Suppressor macrophage (primary cell): ENCODE results near the gene CXCL10.
"Not testable (repeated sequence)": the region's sequence is repeated elsewhere in the genome, so short reads cannot be mapped to it uniquely, and the experiment has no call there.

ENCODE experiments used
- DNase-seq, 4 experiments: peaks; one replicate each; pipeline ENCODE4 v3.0.0-alpha.2; 2020 to 2022

Gene CXCL10

GRCh38 chr4:76028350-76028765 lies 5.1 kb upstream of the CXCL10 start:
- DNase-seq = peak; percentile 31 to 80 (median 56)

GRCh38 chr4:76024065-76024464 lies 768 bp upstream of the CXCL10 start:
- DNase-seq = peak in 1 of 4 experiments; percentile 7

GRCh38 chr4:76022677-76023076 lies 620 bp downstream of the CXCL10 start:
- no peak for DNase-seq

- DNase-seq = no peak
These were observed 1.3 kb downstream of the CXCL10 start for GRCh38 chr4:76022031-76022430.

- DNase-seq = no peak
These were observed 6.1 kb downstream of the CXCL10 start for GRCh38 chr4:76017056-76017686.

- DNase-seq = no peak
These were observed 6.9 kb downstream of the CXCL10 start for GRCh38 chr4:76016393-76016792.

GRCh38 chr4:76013540-76013939 lies 9.8 kb downstream of the CXCL10 start:
- DNase-seq = no peak

GRCh38 chr4:76012388-76012801 lies 10.9 kb downstream of the CXCL10 start:
- no peak for DNase-seq

- peak; percentile 59 to 77 (median 66) for DNase-seq
These were observed 11.5 kb downstream of the CXCL10 start for GRCh38 chr4:76011700-76012387.

GRCh38 chr4:76011018-76011670 lies 12.2 kb downstream of the CXCL10 start:
- DNase-seq = no peak

GRCh38 chr4:76010576-76010975 lies 12.7 kb downstream of the CXCL10 start:
- no peak for DNase-seq

- DNase-seq = peak in 1 of 4 experiments; percentile 29
These were observed 14.0 kb downstream of the CXCL10 start for GRCh38 chr4:76009311-76009710.

- DNase-seq = no peak
These were observed 16.0 kb downstream of the CXCL10 start, which contains the start of gene CXCL9 for GRCh38 chr4:76007089-76007862. TSS of gene CXCL9 (minus strand) at chr4:76007509. CDS start at chr4:76007449, 60 bp downstream.

- DNase-seq = peak in 1 of 4 experiments; percentile 16
These were observed 19.7 kb downstream of the CXCL10 start for GRCh38 chr4:76003620-76004019.

- DNase-seq = peak; percentile 69 to 89 (median 80)
These were observed 20.3 kb downstream of the CXCL10 start for GRCh38 chr4:76003035-76003434.

- DNase-seq = peak; percentile 37 to 72 (median 53)
These were observed 21.1 kb downstream of the CXCL10 start for GRCh38 chr4:76002176-76002575.

GRCh38 chr4:76001700-76002099 lies 21.6 kb downstream of the CXCL10 start:
- peak; percentile 29 to 56 (median 50) for DNase-seq

GRCh38 chr4:76000279-76000678 lies 23.0 kb downstream of the CXCL10 start:
- DNase-seq = no peak

GRCh38 chr4:75998525-75999147 lies 24.7 kb downstream of the CXCL10 start:
- not testable (repeated sequence) for DNase-seq

GRCh38 chr4:75997946-75998345 lies 25.4 kb downstream of the CXCL10 start:
- DNase-seq = no peak

- no peak for DNase-seq
These were observed 26.2 kb downstream of the CXCL10 start for GRCh38 chr4:75997081-75997480.

- DNase-seq = peak; percentile 38 to 90 (median 68)
These were observed 27.6 kb downstream of the CXCL10 start for GRCh38 chr4:75995727-75996126.
